Eye (tissue), 1 donor: ENCODE results near the gene CDH23.

Experiments used
- DNase-seq: peaks from one replicate; pipeline ENCODE4 v3.0.0-alpha.2; 2015

CDH23 gene

DNA sequence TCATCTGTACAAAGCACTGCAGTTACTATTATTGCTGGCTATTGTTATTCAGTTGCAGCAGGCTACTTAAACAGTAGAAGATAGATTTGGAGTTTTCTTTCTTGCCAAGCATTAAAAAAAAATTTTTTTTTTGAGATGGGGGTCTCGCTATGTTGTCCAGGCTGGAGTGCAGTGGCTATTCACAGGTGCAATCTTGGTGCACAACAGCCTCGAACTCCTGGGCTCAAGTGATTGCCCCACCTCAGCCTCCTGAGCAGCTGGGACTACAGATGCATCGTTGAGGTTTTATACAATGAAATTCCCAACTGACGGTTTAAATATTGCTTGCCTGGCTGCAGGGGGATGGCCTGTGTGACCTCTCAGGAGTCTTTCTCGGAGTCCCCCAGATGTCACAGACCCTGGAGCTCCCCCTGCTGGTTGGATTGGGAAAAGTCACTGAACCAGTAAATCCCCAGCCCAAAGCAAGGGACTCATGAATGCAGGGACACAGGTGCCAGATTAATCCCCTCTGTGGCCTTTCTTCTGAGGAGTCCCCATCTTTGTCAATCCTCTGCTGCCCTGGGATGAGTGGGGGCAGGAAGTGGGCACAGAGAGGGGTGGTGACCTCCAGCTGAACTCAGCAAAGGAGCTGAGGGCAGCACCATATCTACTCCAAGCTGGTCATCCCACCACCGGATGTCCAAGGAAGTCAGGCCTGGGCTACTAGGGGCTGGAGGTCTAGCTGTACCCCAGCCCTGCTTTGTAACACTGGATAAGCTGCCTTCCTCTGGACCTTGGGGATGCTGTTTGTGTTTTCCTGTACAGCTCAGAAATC, 173.3 kb downstream of the CDH23 start:
- DNase-seq = peak; percentile 93

DNA sequence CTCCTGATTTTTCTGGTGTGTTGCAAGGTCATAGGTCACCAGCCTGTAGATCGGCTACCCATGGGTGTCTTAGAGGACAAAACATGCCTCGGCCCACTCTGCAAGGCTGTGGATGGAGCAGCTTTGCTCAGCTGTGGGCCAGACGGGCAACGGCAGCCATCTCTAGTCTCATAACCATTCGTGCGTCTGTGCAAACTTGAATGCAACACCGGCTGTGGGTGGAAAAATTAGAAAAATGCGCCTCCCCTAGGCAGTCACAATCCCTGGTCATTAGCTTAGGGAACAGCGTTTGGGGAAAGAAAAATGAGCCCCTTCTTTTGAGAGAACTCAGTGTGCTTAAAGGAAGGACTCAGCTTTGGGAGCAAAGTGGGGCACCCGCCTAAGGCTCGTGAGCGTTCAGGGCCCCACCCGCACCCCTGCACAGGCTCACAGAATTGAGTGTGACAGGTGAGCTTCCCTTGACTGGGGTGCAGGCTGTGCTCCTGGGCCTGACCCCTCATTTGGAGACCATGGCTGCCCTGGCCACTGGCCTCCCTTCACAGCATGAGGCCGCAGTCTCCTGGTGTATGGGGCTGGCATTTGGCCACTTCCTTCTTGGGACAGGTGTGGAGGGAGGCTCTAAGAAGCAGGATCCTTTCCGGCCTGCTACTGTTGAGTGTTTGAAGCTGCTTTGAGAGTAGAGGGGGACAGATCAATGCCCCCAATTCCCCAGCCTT, 174.9 kb downstream of the CDH23 start:
- no peak for DNase-seq

DNA sequence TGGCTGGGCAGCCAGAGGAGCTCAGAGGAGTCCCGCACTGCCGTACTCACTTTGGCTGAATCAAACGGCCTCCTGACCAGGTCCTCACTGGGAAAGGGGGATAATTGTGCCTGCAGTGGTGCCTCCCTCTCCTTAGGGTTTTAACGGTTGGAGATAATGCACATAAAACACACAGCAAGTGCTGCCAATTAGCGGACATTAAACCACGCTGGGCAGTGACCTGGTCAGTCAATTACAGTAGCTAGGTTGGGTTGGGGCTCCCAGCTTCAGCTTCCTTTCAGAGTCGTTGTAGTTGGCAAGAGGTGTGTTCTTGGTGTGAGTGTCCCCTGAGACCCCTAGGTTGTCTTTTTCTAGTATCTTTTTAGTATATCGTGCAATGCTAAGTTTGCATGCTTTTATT, 176.2 kb downstream of the CDH23 start:
- peak; percentile 43 for DNase-seq

- peak; percentile 26 for DNase-seq
Measured at GRCh38 chr10:71573562-71574518, 177.1 kb downstream of the CDH23 start.

GRCh38 chr10:71575451-71575850, 178.7 kb downstream of the CDH23 start:
- no peak for DNase-seq

- no peak for DNase-seq
Measured at GRCh38 chr10:71575934-71576801, 179.4 kb downstream of the CDH23 start.

GRCh38 chr10:71576842-71577241, 180.1 kb downstream of the CDH23 start:
- DNase-seq = no peak

GRCh38 chr10:71577345-71577744, 180.6 kb downstream of the CDH23 start:
- no peak for DNase-seq

DNA sequence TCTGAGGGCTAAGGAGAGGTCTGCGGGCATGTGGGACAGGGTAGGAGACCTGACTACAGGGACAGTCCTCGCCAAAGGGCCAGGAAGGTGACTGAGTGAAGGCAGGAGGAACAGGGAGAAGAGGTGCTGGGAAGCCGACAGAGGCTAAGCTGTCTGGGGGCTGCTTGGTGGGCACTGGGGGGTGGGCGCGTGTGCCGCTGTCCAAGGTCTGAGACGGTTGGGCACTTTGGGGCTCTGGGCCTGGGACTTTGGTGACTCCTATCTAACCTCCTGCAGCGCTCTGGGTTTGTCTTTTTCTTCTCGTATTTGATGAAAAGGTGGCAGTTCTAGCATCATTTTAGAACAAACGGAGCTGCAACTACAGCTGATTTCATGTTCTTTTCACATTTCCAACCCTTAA, 181.3 kb downstream of the CDH23 start:
- no peak for DNase-seq

DNA sequence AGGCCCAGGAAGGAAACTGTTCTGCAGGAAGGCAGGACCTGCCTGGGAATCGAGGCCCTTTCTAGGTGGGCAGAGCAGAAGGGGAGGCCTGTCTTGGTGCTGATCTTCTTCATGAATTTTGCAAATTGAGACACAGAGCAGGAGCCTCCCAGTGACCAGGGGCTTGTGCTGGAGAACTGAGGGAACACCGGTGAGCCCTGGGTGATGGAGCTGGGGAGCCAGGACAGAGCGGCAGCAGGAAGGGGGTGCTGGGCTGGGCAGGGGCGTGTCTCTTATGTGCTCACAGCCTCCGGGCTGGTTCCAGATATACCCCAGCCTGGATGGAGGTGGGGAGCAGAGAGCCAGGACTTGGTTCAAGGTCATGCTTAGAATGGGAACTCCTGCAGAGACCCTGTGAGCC, 182.9 kb downstream of the CDH23 start:
- DNase-seq = no peak

DNA sequence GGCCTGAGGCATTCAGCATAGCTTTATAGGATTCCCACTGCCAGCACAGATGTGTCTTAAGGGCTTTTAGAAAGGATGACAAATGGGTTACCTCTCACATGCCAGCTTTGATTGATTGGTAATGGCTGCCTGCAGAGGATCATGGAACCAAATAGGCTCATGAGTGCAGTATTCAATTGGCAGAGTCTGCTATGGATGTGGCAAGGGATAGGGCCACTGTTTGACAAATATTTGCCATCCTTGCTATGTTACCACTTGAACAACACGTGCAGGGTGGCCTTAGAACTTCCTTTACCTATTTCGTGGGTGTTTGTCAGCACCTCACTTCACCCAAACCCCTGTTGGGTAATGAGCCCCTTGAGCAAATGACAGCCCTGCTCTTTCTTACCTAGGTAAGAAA, 183.7 kb downstream of the CDH23 start:
- no peak for DNase-seq

DNA sequence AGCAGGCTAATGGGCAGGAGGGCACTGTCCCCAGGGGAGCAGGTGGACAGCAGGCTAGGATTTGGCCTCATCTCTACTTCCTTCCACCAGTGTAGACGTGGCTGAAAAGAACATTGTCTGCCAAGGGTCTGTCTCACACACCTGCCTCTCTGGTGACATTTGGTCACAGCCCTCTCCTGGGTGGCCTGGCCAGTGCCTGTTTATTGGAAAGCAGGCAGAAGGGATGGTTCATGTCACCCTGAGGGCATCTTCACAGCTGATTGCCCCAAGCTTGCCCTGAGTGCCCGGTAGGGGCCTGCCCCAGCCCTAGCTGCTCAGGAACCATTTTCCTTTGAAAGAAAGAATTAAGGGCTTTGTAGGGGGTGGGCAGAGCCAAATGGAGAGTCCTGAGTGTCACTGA, 184.2 kb downstream of the CDH23 start:
- no peak for DNase-seq

DNA sequence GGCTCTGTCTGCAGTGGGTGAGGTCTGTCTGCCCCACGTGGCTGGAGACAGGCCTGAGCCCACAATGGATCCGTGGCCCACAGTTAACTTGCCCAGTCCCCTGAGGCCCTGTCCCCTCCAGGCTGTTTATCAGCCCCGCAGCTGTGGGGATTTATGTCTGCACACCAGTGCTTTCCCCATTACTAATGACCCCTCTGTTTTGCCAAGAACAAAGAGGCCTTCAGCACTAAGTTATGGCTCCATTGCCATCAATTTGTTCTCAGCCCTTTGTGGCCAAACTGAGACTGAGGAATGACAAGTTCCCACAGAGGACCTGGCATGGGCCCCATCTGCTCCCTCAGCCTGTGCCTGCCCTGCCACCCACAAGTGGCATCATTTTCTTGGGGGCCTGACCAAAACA, 184.7 kb downstream of the CDH23 start:
- DNase-seq = no peak

DNA sequence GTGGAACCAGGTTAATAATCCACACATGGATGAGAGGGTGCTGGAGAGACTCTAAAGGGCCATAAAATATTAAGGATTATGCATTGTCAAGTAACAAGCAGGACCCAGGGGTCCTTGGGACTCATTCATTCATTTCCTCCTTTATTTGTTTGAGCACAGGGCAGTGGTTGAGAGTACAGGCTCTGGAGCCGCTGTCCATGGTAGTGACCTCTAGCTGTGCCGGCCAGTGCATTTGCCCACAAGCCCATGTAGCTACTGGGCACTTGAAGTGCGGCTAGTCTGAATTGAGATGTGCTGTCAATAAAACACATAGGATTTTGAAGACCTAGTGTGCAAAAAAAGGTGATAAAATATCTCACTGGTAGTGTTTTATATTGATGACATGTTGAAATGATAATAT, 185.3 kb downstream of the CDH23 start:
- DNase-seq = peak; percentile 66

GRCh38 chr10:71582506-71583475, 186.1 kb downstream of the CDH23 start:
- DNase-seq = no peak

DNA sequence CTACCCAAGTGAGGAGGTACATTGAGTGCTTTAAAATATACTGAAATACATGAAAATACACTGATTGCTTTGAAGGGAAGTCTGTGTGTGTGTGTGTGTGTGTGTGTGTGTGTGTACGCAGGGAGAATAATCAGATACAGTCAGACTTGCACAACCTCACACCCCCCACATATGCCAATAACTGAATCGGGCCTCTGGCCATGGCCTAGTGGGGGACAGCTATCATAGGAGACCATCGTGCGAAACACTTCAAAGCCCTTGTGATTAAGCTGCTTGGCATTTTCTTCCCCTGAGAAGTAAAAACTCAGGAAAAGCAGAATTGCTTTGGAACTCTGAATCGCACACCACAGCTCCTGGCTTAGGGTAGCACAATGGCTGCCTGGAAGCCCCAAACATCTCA, 187.7 kb downstream of the CDH23 start:
- DNase-seq = no peak

GRCh38 chr10:71584902-71585563, 188.3 kb downstream of the CDH23 start:
- no peak for DNase-seq

DNA sequence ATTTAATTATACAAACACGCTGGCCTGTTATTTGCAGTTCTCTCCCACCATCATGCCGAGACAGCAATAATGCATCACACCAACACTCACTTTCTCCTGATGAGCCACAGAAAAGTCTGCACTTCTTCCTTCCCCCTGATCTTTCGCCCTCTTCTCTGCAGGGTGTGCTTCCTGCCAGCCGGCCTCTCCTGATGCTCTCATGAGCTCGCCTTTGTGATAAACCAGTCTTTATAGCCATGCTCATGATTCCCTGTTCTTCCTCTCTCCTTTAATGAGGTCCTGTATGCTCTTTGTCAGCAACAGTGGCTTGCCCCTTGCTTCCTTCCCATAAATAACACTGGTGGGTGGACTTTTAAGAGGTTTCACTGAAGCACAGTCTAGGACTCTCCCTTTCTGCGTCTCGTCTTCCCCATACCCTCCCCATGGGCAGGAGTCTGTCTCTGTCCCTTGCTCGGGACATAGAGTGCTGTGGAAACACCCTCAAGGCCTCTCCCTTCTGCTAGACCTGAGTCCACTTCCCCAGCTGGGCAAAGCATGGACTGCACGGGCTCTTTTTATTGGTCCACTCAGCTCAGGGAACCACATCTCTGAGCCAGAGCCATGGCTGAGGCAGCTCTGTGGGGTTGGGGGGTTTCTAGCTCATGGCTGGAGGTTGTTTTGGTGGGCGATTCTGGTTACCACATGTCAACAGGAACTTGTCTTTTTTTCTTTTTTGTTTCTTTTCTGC, 189.0 kb downstream of the CDH23 start:
- no peak for DNase-seq

DNA sequence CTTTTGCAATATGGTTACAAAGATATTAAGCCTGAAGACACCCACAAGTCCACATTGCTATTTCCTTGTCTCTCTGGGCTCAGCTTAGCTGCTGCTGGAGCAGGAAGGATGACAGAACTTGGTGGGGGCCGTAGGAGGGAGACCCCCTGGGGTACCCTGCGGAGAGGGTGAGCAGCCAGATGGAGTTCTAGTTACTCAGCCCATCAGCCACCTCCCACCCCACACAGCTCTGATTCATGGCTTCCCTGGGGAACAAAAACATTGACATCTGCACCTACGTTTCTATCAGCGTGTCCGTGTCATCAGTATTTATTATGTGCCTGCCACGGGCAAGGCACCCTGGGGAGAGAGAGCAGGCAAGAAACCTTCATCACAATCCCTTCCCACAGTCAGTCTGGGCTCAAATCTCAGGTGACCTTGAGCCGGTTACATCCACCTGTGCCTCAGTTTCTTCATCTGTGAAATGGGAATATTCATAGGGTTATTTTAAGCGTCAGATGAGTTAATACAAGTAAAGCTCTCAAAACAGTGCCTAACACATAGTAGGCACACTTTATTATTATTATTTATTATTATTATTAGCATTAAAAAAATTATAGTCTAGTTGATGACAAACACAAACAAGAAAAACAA, 191.3 kb downstream of the CDH23 start:
- no peak for DNase-seq
